Measurements from ENCODE around the gene CIBAR2. TPM values are rescaled to one million over a fixed set of nuclear protein-coding genes. Genes with fewer than 3 reads are reported as not detected.

Gene CIBAR2
- total RNA-seq, 1 donor, result not detected

GRCh38 chr16:85145188-85145587 is 32.9 kb upstream of the CIBAR2 start:
- no peak for TF ChIP-seq CTCF (IDR thresholded peaks at IDR 0.05; ENCODE audit: insufficient read depth, low read length)

GRCh38 chr16:85144026-85144915 is 32.0 kb upstream of the CIBAR2 start:
- TF ChIP-seq CTCF (IDR thresholded peaks at IDR 0.05; ENCODE audit: insufficient read depth, low read length), result no peak
- no peak for DNase-seq (ENCODE audit: low read depth)
- no peak overlapping the region for H3K4me3 ChIP-seq (ENCODE audit: low read depth, low read length)

More at GRCh38 chr16:85145188-85145587, 32.9 kb upstream of the CIBAR2 start:
- DNase-seq (ENCODE audit: low read depth), result no peak
- no peak overlapping the region for H3K4me3 ChIP-seq (ENCODE audit: low read depth, low read length)

- no peak overlapping the region for H3K4me3 ChIP-seq (ENCODE audit: low read depth, low read length)
- no peak for DNase-seq (ENCODE audit: low read depth)
- TF ChIP-seq CTCF (IDR thresholded peaks at IDR 0.05; ENCODE audit: insufficient read depth, low read length), result no peak
These were observed 30.5 kb upstream of the CIBAR2 start for GRCh38 chr16:85142771-85143211.

GRCh38 chr16:85142129-85142513 is 29.8 kb upstream of the CIBAR2 start:
- no peak overlapping the region for H3K4me3 ChIP-seq (ENCODE audit: low read depth, low read length)
- no peak for DNase-seq (ENCODE audit: low read depth)
- no peak for TF ChIP-seq CTCF (IDR thresholded peaks at IDR 0.05; ENCODE audit: insufficient read depth, low read length)

GRCh38 chr16:85141491-85142128 is 29.3 kb upstream of the CIBAR2 start:
- DNase-seq (ENCODE audit: low read depth), result peak; percentile 34
- TF ChIP-seq CTCF (IDR thresholded peaks at IDR 0.05; ENCODE audit: insufficient read depth, low read length), result no peak
- H3K4me3 ChIP-seq (ENCODE audit: low read depth, low read length), result no peak overlapping the region

GRCh38 chr16:85140455-85141012 is 28.3 kb upstream of the CIBAR2 start:
- no peak overlapping the region for H3K4me3 ChIP-seq (ENCODE audit: low read depth, low read length)

More at GRCh38 chr16:85140455-85141012, 28.3 kb upstream of the CIBAR2 start:
- no peak for DNase-seq (ENCODE audit: low read depth)
- no peak for TF ChIP-seq CTCF (IDR thresholded peaks at IDR 0.05; ENCODE audit: insufficient read depth, low read length)
